ENCODE data around the gene NEXN.

Gene NEXN

DNA sequence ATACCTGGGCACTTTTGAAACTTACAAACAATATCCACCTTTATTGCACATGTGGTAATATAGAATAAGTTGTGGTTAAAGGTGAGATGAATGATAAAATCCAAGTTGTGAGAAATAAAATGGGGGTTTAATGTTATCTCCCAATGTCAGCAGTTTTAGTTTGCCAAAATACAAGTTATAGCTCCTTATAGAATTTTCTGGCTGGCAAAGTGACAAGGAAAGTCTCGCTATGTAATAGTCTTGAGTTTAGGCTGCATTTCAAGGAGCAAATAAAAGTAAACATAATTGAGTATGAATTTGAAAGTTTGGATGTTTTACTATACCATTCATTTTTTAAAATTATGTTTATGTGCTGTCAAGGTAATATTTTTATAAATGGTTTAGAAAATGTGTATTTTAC, 15.0 kb upstream of the NEXN start:
- ATAC-seq: no peak
- no peak for TF ChIP-seq ZNF70 (CRISPR knock-in tag; IDR thresholded peaks at IDR 0.05)
- TF ChIP-seq ZFP30 (CRISPR knock-in tag; IDR thresholded peaks at IDR 0.05): no peak
- no peak for TF ChIP-seq RARB (CRISPR knock-in tag; IDR thresholded peaks at IDR 0.05)
- TF ChIP-seq, protein P1, sequence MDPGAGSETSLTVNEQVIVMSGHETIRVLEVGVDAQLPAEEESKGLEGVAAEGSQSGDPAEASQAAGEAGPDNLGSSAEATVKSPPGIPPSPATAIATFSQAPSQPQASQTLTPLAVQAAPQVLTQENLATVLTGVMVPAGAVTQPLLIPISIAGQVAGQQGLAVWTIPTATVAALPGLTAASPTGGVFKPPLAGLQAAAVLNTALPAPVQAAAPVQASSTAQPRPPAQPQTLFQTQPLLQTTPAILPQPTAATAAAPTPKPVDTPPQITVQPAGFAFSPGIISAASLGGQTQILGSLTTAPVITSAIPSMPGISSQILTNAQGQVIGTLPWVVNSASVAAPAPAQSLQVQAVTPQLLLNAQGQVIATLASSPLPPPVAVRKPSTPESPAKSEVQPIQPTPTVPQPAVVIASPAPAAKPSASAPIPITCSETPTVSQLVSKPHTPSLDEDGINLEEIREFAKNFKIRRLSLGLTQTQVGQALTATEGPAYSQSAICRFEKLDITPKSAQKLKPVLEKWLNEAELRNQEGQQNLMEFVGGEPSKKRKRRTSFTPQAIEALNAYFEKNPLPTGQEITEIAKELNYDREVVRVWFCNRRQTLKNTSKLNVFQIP (CRISPR knock-in tag; IDR thresholded peaks at IDR 0.05; ENCODE audit: borderline replicate concordance, low read depth): no peak
- TF ChIP-seq ZC3H10 (CRISPR knock-in tag; IDR thresholded peaks at IDR 0.05): no peak
- TF ChIP-seq ZNF8 (CRISPR knock-in tag; IDR thresholded peaks at IDR 0.05): no peak
- TF ChIP-seq, protein P2, sequence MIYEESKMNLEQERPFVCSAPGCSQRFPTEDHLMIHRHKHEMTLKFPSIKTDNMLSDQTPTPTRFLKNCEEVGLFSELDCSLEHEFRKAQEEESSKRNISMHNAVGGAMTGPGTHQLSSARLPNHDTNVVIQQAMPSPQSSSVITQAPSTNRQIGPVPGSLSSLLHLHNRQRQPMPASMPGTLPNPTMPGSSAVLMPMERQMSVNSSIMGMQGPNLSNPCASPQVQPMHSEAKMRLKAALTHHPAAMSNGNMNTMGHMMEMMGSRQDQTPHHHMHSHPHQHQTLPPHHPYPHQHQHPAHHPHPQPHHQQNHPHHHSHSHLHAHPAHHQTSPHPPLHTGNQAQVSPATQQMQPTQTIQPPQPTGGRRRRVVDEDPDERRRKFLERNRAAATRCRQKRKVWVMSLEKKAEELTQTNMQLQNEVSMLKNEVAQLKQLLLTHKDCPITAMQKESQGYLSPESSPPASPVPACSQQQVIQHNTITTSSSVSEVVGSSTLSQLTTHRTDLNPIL (CRISPR knock-in tag; IDR thresholded peaks at IDR 0.05; ENCODE audit: low read depth): no peak
- TF ChIP-seq ARNTL (CRISPR knock-in tag; IDR thresholded peaks at IDR 0.05; ENCODE audit: borderline replicate concordance, low read depth): no peak
- no peak for TF ChIP-seq ISL1 (CRISPR knock-in tag; IDR thresholded peaks at IDR 0.05)
- TF ChIP-seq, protein P3, sequence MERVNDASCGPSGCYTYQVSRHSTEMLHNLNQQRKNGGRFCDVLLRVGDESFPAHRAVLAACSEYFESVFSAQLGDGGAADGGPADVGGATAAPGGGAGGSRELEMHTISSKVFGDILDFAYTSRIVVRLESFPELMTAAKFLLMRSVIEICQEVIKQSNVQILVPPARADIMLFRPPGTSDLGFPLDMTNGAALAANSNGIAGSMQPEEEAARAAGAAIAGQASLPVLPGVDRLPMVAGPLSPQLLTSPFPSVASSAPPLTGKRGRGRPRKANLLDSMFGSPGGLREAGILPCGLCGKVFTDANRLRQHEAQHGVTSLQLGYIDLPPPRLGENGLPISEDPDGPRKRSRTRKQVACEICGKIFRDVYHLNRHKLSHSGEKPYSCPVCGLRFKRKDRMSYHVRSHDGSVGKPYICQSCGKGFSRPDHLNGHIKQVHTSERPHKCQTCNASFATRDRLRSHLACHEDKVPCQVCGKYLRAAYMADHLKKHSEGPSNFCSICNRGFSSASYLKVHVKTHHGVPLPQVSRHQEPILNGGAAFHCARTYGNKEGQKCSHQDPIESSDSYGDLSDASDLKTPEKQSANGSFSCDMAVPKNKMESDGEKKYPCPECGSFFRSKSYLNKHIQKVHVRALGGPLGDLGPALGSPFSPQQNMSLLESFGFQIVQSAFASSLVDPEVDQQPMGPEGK (CRISPR knock-in tag; IDR thresholded peaks at IDR 0.05; ENCODE audit: borderline replicate concordance): no peak
- TF ChIP-seq ESRRG (CRISPR knock-in tag; IDR thresholded peaks at IDR 0.05): no peak
- no peak for TF ChIP-seq PPARA (CRISPR knock-in tag; IDR thresholded peaks at IDR 0.05; ENCODE audit: borderline replicate concordance)
- TF ChIP-seq CSDC2 (CRISPR knock-in tag; IDR thresholded peaks at IDR 0.05): no peak
- TF ChIP-seq ZFP3 (CRISPR knock-in tag; IDR thresholded peaks at IDR 0.05): no peak
- TF ChIP-seq OSR1 (CRISPR knock-in tag; IDR thresholded peaks at IDR 0.05): no peak
- TF ChIP-seq BACH2 (CRISPR knock-in tag; IDR thresholded peaks at IDR 0.05; ENCODE audit: borderline replicate concordance): no peak
- TF ChIP-seq TCF4 (CRISPR knock-in tag; IDR thresholded peaks at IDR 0.05; ENCODE audit: borderline replicate concordance): no peak
- no peak for TF ChIP-seq TOX (CRISPR knock-in tag; IDR thresholded peaks at IDR 0.05; ENCODE audit: borderline replicate concordance)
- TF ChIP-seq ZNF565 (CRISPR knock-in tag; conservative IDR thresholded peaks at IDR 0.05; ENCODE audit: low read depth): no peak

DNA sequence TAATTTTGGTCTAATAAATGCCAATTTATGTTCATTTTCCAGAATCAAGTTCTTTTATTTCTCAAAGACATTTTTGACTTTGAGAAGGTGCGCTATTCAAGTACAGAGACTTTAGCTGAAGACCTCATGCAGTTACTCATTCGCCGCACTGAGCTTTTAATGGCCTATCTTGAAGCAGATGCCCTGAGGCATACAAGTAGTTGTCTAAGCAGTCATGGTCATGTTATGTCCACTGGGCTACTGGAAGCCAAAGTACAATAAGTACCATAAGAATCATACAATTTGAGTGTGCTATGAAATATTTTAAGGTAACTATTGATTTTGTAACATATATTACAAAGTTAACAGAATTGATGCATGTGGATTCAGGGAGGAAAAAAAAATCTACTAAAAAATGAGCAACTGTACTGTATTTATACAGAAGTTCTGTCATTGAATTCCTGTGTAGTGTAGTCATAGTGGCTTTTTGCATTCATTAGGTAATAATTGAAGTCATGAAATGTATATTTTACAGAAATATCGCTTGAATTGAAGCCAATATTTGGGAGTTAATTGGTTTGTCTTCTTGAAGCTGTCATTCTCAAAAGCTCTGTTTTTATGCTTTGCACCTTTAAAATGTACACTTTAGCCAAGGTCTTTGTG, 13.5 kb upstream of the NEXN start:
- 0 out of 3 replicates have a peak, but pooled peaks have one; percentile 34 for ATAC-seq
- TF ChIP-seq ZNF8 (CRISPR knock-in tag; IDR thresholded peaks at IDR 0.05) (no peak), ISL1 (CRISPR knock-in tag; IDR thresholded peaks at IDR 0.05) (peak; percentile 41)
- TF ChIP-seq, protein P3 (CRISPR knock-in tag; IDR thresholded peaks at IDR 0.05; ENCODE audit: borderline replicate concordance): no peak
- TF ChIP-seq, protein P1 (CRISPR knock-in tag; IDR thresholded peaks at IDR 0.05; ENCODE audit: borderline replicate concordance, low read depth): 0 out of 2 replicates have a peak, but pooled peaks have one; percentile 59

DNA sequence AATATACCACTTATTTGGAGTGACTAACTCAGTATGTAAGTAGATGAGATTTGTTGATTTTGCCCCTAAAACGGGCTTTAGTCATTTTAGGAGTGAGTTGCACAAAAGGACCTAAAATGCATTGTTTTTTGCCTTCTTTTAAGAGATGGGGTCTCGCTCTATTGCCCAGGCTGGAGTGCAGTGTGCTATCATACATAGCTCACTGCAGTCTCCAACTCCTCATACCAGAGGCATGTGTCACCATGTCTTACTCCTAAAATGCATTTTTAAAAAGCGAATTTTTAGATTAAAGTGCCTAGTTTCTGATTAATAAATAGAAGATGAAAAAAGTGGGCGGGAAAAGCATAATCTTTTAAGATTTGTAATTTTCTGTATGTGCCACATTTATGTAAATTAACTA, 11.5 kb upstream of the NEXN start:
- no peak for ATAC-seq
- TF ChIP-seq, protein P3 (CRISPR knock-in tag; IDR thresholded peaks at IDR 0.05; ENCODE audit: borderline replicate concordance): no peak
- TF ChIP-seq SNAI2 (CRISPR knock-in tag; IDR thresholded peaks at IDR 0.05): no peak
- TF ChIP-seq, protein P2 (CRISPR knock-in tag; IDR thresholded peaks at IDR 0.05; ENCODE audit: low read depth): no peak
- TF ChIP-seq TCF4 (CRISPR knock-in tag; IDR thresholded peaks at IDR 0.05; ENCODE audit: borderline replicate concordance): no peak
- TF ChIP-seq ZFP3 (CRISPR knock-in tag; IDR thresholded peaks at IDR 0.05): no peak
- TF ChIP-seq, protein P4, sequence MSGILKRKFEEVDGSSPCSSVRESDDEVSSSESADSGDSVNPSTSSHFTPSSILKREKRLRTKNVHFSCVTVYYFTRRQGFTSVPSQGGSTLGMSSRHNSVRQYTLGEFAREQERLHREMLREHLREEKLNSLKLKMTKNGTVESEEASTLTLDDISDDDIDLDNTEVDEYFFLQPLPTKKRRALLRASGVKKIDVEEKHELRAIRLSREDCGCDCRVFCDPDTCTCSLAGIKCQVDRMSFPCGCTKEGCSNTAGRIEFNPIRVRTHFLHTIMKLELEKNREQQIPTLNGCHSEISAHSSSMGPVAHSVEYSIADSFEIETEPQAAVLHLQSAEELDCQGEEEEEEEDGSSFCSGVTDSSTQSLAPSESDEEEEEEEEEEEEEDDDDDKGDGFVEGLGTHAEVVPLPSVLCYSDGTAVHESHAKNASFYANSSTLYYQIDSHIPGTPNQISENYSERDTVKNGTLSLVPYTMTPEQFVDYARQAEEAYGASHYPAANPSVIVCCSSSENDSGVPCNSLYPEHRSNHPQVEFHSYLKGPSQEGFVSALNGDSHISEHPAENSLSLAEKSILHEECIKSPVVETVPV (CRISPR knock-in tag; IDR thresholded peaks at IDR 0.05): no peak
- TF ChIP-seq ESRRG (CRISPR knock-in tag; IDR thresholded peaks at IDR 0.05): no peak
- no peak for TF ChIP-seq RARB (CRISPR knock-in tag; IDR thresholded peaks at IDR 0.05)
- no peak for TF ChIP-seq ARNTL (CRISPR knock-in tag; IDR thresholded peaks at IDR 0.05; ENCODE audit: borderline replicate concordance, low read depth)
- TF ChIP-seq, protein P1 (CRISPR knock-in tag; IDR thresholded peaks at IDR 0.05; ENCODE audit: borderline replicate concordance, low read depth): no peak
- TF ChIP-seq ISL1 (CRISPR knock-in tag; IDR thresholded peaks at IDR 0.05): no peak

Data from SK-N-SH treated with all-trans-retinoic acid at 6 μM for 48 hours (cell line).